Measurements from ENCODE around the gene PRTG. TPM values are rescaled to one million over a fixed set of nuclear protein-coding genes. Genes with fewer than 3 reads are reported as not detected.

Gene PRTG
- total RNA-seq, 1 donor, result 4.7 TPM

DNA sequence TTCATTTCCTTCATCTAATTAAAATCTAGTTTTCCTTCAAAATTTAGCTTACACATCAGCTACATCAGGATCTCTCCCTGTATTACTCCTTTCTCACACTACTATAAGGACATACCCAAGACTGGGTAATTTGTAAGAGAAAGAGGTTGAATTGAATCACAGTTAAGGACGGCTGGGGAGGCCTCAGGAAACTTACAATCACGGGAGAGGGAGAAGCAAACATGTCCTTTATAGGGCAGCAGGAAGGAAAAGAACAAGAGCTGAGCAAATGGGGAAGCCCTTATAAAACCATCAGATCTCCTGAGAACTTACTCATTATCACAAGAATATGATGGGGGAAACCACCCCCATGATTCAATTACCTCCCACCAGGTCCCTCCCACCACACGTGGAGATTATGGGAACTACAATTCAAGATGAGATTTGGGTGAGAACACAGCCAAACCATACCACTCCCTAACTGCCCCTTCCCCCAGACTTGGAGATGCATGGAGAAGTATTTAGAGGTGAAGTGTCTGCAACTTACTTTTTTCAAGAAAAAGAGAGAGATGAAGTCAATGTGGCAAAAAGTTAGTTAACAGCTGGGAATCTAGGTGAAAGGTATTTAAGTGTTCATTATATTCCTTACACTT, 21.3 kb downstream of the PRTG start:
- Histone ChIP-seq H4K20me1 (ENCODE audit: insufficient read depth, low read length) (no peaks in the 10 kb centered on the region), H3K4me1 (ENCODE audit: insufficient read depth, low read length) (no peaks in the 10 kb centered on the region), H3K9me3 (ENCODE audit: low read depth, low read length) (no peaks in the 10 kb centered on the region), H3K4me2 (ENCODE audit: insufficient read depth, low read length) (no peak overlapping the region), H2AFZ (ENCODE audit: low read length) (no peak overlapping the region), H3K4me3 (ENCODE audit: insufficient read depth, low read length) (no peak overlapping the region), H3K27me3 (ENCODE audit: insufficient read depth, low read length) (no peaks in the 10 kb centered on the region), H3K36me3 (ENCODE audit: insufficient read depth, low read length) (no peaks in the 10 kb centered on the region), H3K79me2 (ENCODE audit: insufficient read depth, low read length) (no peaks in the 10 kb centered on the region), H3K27ac (ENCODE audit: low read depth, low read length) (no peak overlapping the region)
- no peak for DNase-seq (ENCODE audit: insufficient read length, low spot score, missing footprints)
- no peak for TF ChIP-seq CTCF (IDR thresholded peaks at IDR 0.05; ENCODE audit: extremely low read depth, low read depth, low read length)

DNA sequence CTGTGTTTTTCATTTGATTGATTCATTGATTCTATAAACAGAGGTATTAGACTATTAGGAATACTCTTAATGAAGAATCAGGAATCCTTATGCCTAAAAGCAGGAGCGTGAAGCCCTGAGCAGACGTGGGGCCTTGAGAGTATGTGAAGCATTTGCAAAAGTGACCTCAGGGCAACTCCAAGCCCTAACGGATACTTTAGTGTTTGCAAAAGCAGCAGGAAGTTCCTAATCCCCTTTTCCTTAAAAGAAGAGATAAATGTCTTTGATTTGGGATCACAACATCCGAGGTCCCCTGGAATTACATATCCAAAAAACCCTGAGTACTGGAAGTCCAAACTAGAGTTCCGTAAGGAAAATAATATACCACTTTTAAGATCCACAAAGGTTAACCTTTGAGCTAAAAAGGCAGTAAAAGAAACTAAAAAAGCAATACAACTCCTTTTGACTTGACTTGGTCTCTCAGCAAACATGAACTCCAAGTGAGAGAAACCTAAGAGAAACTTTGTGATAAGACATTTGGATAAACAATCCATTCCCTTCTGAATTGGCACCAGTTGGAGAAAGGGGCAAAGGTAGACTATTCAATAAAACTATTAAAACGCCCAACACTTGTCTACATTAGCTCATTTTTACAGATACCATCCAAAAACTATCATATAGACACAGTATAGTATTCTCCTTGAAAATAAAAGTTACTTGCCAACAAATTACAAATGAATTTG, 27.4 kb downstream of the PRTG start:
- H3K36me3 ChIP-seq (ENCODE audit: insufficient read depth, low read length), result no peaks in the 10 kb centered on the region
- no peaks in the 10 kb centered on the region for H3K79me2 ChIP-seq (ENCODE audit: insufficient read depth, low read length)
- H3K4me2 ChIP-seq (ENCODE audit: insufficient read depth, low read length), result no peak overlapping the region
- H3K4me1 ChIP-seq (ENCODE audit: insufficient read depth, low read length), result peaks cover 3% of the 10 kb centered on the region
- no peak for TF ChIP-seq CTCF (IDR thresholded peaks at IDR 0.05; ENCODE audit: extremely low read depth, low read depth, low read length)
- H3K27me3 ChIP-seq (ENCODE audit: insufficient read depth, low read length), result no peaks in the 10 kb centered on the region
- DNase-seq (ENCODE audit: insufficient read length, low spot score, missing footprints), result no peak
- H3K9me3 ChIP-seq (ENCODE audit: low read depth, low read length), result no peaks in the 10 kb centered on the region
- no peak overlapping the region for H3K4me3 ChIP-seq (ENCODE audit: insufficient read depth, low read length)
- no peak overlapping the region for H2AFZ ChIP-seq (ENCODE audit: low read length)
- no peaks in the 10 kb centered on the region for H4K20me1 ChIP-seq (ENCODE audit: insufficient read depth, low read length)
- no peak overlapping the region for H3K27ac ChIP-seq (ENCODE audit: low read depth, low read length)

- H3K27ac ChIP-seq (ENCODE audit: low read depth, low read length), result no peak overlapping the region
- TF ChIP-seq CTCF (IDR thresholded peaks at IDR 0.05; ENCODE audit: extremely low read depth, low read depth, low read length), result no peak
- no peaks in the 10 kb centered on the region for H3K9me3 ChIP-seq (ENCODE audit: low read depth, low read length)
- no peak overlapping the region for H3K4me2 ChIP-seq (ENCODE audit: insufficient read depth, low read length)
- H2AFZ ChIP-seq (ENCODE audit: low read length), result no peak overlapping the region
- H3K79me2 ChIP-seq (ENCODE audit: insufficient read depth, low read length), result no peaks in the 10 kb centered on the region
- H3K27me3 ChIP-seq (ENCODE audit: insufficient read depth, low read length), result no peaks in the 10 kb centered on the region
- peaks cover 5% of the 10 kb centered on the region for H3K4me1 ChIP-seq (ENCODE audit: insufficient read depth, low read length)
- H3K4me3 ChIP-seq (ENCODE audit: insufficient read depth, low read length), result no peak overlapping the region
- H4K20me1 ChIP-seq (ENCODE audit: insufficient read depth, low read length), result no peaks in the 10 kb centered on the region
- DNase-seq (ENCODE audit: insufficient read length, low spot score, missing footprints), result no peak
- H3K36me3 ChIP-seq (ENCODE audit: insufficient read depth, low read length), result no peaks in the 10 kb centered on the region
Observed at GRCh38 chr15:55714064-55714463, 28.9 kb downstream of the PRTG start.

GRCh38 chr15:55712363-55712762, 30.6 kb downstream of the PRTG start:
- Histone ChIP-seq H3K79me2 (ENCODE audit: insufficient read depth, low read length) (no peaks in the 10 kb centered on the region), H3K27ac (ENCODE audit: low read depth, low read length) (no peak overlapping the region), H3K9me3 (ENCODE audit: low read depth, low read length) (no peaks in the 10 kb centered on the region), H3K27me3 (ENCODE audit: insufficient read depth, low read length) (no peaks in the 10 kb centered on the region), H3K4me3 (ENCODE audit: insufficient read depth, low read length) (no peak overlapping the region), H3K36me3 (ENCODE audit: insufficient read depth, low read length) (no peaks in the 10 kb centered on the region), H2AFZ (ENCODE audit: low read length) (no peak overlapping the region), H3K4me2 (ENCODE audit: insufficient read depth, low read length) (no peak overlapping the region), H3K4me1 (ENCODE audit: insufficient read depth, low read length) (peaks cover 5% of the 10 kb centered on the region), H4K20me1 (ENCODE audit: insufficient read depth, low read length) (no peaks in the 10 kb centered on the region)
- no peak for DNase-seq (ENCODE audit: insufficient read length, low spot score, missing footprints)
- no peak for TF ChIP-seq CTCF (IDR thresholded peaks at IDR 0.05; ENCODE audit: extremely low read depth, low read depth, low read length)
